Measurements from ENCODE around the gene COPG2.

The COPG2 gene

GRCh38 chr7:130478991-130479390, 189.6 kb downstream of the COPG2 start:
- no peak overlapping the region for H3K4me3 ChIP-seq (replicated peaks; ENCODE audit: low read depth, low read length)
- DNase-seq (ENCODE audit: extremely low read depth, low read depth), result no peak
- no peak for TF ChIP-seq CTCF (IDR thresholded peaks at IDR 0.05; ENCODE audit: low read depth, low read length, missing control alignments)

- TF ChIP-seq CTCF (IDR thresholded peaks at IDR 0.05; ENCODE audit: low read depth, low read length, missing control alignments), result no peak
- DNase-seq (ENCODE audit: extremely low read depth, low read depth), result no peak
- no peak overlapping the region for H3K4me3 ChIP-seq (replicated peaks; ENCODE audit: low read depth, low read length)
Observed at GRCh38 chr7:130476297-130477150, 192.0 kb downstream of the COPG2 start.

- TF ChIP-seq CTCF (IDR thresholded peaks at IDR 0.05; ENCODE audit: low read depth, low read length, missing control alignments), result no peak
- DNase-seq (ENCODE audit: extremely low read depth, low read depth), result no peak
- H3K4me3 ChIP-seq (replicated peaks; ENCODE audit: low read depth, low read length), result no peak overlapping the region
Observed at GRCh38 chr7:130475776-130476175, 192.8 kb downstream of the COPG2 start.

- no peak overlapping the region for H3K4me3 ChIP-seq (replicated peaks; ENCODE audit: low read depth, low read length)
- DNase-seq (ENCODE audit: extremely low read depth, low read depth), result no peak
- no peak for TF ChIP-seq CTCF (IDR thresholded peaks at IDR 0.05; ENCODE audit: low read depth, low read length, missing control alignments)
Observed at GRCh38 chr7:130473876-130474275, 194.7 kb downstream of the COPG2 start.

GRCh38 chr7:130473289-130473688, 195.3 kb downstream of the COPG2 start:
- no peak for DNase-seq (ENCODE audit: extremely low read depth, low read depth)
- no peak overlapping the region for H3K4me3 ChIP-seq (replicated peaks; ENCODE audit: low read depth, low read length)
- no peak for TF ChIP-seq CTCF (IDR thresholded peaks at IDR 0.05; ENCODE audit: low read depth, low read length, missing control alignments)

GRCh38 chr7:130471974-130472373, 196.6 kb downstream of the COPG2 start:
- no peak overlapping the region for H3K4me3 ChIP-seq (replicated peaks; ENCODE audit: low read depth, low read length)
- TF ChIP-seq CTCF (IDR thresholded peaks at IDR 0.05; ENCODE audit: low read depth, low read length, missing control alignments), result no peak
- no peak for DNase-seq (ENCODE audit: extremely low read depth, low read depth)
